HEK293 (cell line): ENCODE results near the gene TMEM141.
A peak's percentile ranks its signal among the peaks of the same experiment; 100 is the strongest.

Experiments
- BCL11B ChIP-seq: fragments of 450-650 bp; formaldehyde crosslinking; IDR thresholded peaks from 2 replicates; pipeline ENCODE4 v1.5.1; 2016; ENCODE audit warnings: low read depth, missing biosample characterization, missing genetic modification characterization
- FEZF1 ChIP-seq: fragments of 450-650 bp; formaldehyde crosslinking; IDR thresholded peaks from 2 replicates; pipeline ENCODE4 v1.5.1; 2016; ENCODE audit warnings: missing biosample characterization, missing genetic modification characterization
- GFI1B ChIP-seq: fragments of 450-650 bp; formaldehyde crosslinking; IDR thresholded peaks from 2 replicates; pipeline ENCODE4 v1.5.1; 2016; ENCODE audit warnings: missing biosample characterization, missing genetic modification characterization
- HOXA7 ChIP-seq: sonication (generic); formaldehyde crosslinking; IDR thresholded peaks from 2 replicates; pipeline ENCODE4 v1.8.1; 2022; ENCODE audit warnings: missing genetic modification reagents, borderline replicate concordance
- PRDM1 ChIP-seq: fragments of 450-650 bp; formaldehyde crosslinking; IDR thresholded peaks from 2 replicates; pipeline ENCODE4; 2016; ENCODE audit warnings: missing biosample characterization, missing genetic modification characterization
- SCRT2 ChIP-seq: fragments of 450-650 bp; formaldehyde crosslinking; IDR thresholded peaks from 2 replicates; pipeline ENCODE4 v1.5.1; 2016; ENCODE audit warnings: missing biosample characterization, missing genetic modification characterization
- TCF7L2 ChIP-seq: IDR thresholded peaks from 2 replicates; pipeline ENCODE4 v1.6.1; 2011; ENCODE audit warnings: low read depth, mild to moderate bottlenecking, inconsistent platforms, low read length, moderate library complexity, borderline replicate concordance
- ZFP37 ChIP-seq: fragments of 450-650 bp; formaldehyde crosslinking; IDR thresholded peaks from 2 replicates; pipeline ENCODE4 v1.5.1; 2016; ENCODE audit warnings: missing biosample characterization, missing genetic modification characterization
- ZFP69B ChIP-seq: fragments of 450-650 bp; formaldehyde crosslinking; IDR thresholded peaks from 2 replicates; pipeline ENCODE4 v1.5.1; 2016; ENCODE audit warnings: missing biosample characterization, missing genetic modification characterization
- ZNF155 ChIP-seq: fragments of 450-650 bp; formaldehyde crosslinking; IDR thresholded peaks from 2 replicates; pipeline ENCODE4 v1.5.1; 2016; ENCODE audit warnings: missing biosample characterization, missing genetic modification characterization
- ZNF16 ChIP-seq: fragments of 450-650 bp; formaldehyde crosslinking; IDR thresholded peaks from 2 replicates; pipeline ENCODE4 v1.5.1; 2016; ENCODE audit warnings: low read depth, missing biosample characterization, missing genetic modification characterization
- ZNF184 ChIP-seq: fragments of 450-650 bp; IDR thresholded peaks from 2 replicates; pipeline ENCODE4 v1.5.1; 2018; ENCODE audit warnings: missing biosample characterization, mild to moderate bottlenecking, missing genetic modification characterization
- ZNF2 ChIP-seq: fragments of 450-650 bp; formaldehyde crosslinking; IDR thresholded peaks from 2 replicates; pipeline ENCODE4 v1.5.1; 2016; ENCODE audit warnings: missing biosample characterization, missing genetic modification characterization
- ZNF202 ChIP-seq: fragments of 450-650 bp; formaldehyde crosslinking; IDR thresholded peaks from 2 replicates; pipeline ENCODE4 v1.5.1; 2016; ENCODE audit warnings: missing biosample characterization, missing genetic modification characterization, borderline replicate concordance
- ZNF211 ChIP-seq: fragments of 450-650 bp; formaldehyde crosslinking; IDR thresholded peaks from 2 replicates; pipeline ENCODE4 v1.5.1; 2016; ENCODE audit warnings: low read depth, missing biosample characterization, missing genetic modification characterization
- ZNF266 ChIP-seq: fragments of 450-650 bp; formaldehyde crosslinking; IDR thresholded peaks from 2 replicates; pipeline ENCODE4 v1.5.1; 2016; ENCODE audit warnings: missing biosample characterization, missing genetic modification characterization, low read depth
- ZNF292 ChIP-seq: fragments of 450-650 bp; formaldehyde crosslinking; IDR thresholded peaks from 2 replicates; pipeline ENCODE4 v1.5.1; 2016; ENCODE audit warnings: low read depth, missing biosample characterization, missing genetic modification characterization, borderline replicate concordance
- ZNF302 ChIP-seq: fragments of 450-650 bp; formaldehyde crosslinking; IDR thresholded peaks from 2 replicates; pipeline ENCODE4 v1.5.1; 2016; ENCODE audit warnings: missing biosample characterization, missing genetic modification characterization, low read depth
- ZNF391 ChIP-seq: fragments of 450-650 bp; formaldehyde crosslinking; IDR thresholded peaks from 2 replicates; pipeline ENCODE4 v1.5.1; 2016; ENCODE audit warnings: low read depth, missing biosample characterization, missing genetic modification characterization, borderline replicate concordance
- ZNF404 ChIP-seq: fragments of 450-650 bp; formaldehyde crosslinking; IDR thresholded peaks from 2 replicates; pipeline ENCODE4 v1.5.1; 2017; ENCODE audit warnings: missing biosample characterization, missing genetic modification characterization
- ZNF426 ChIP-seq: fragments of 450-650 bp; formaldehyde crosslinking; IDR thresholded peaks from 2 replicates; pipeline ENCODE4 v1.5.1; 2017; ENCODE audit warnings: missing biosample characterization, missing genetic modification characterization, mild to moderate bottlenecking, inconsistent platforms, moderate library complexity
- ZNF501 ChIP-seq: fragments of 450-650 bp; formaldehyde crosslinking; IDR thresholded peaks from 2 replicates; pipeline ENCODE4 v1.5.1; 2016; ENCODE audit warnings: missing biosample characterization, missing genetic modification characterization
- ZNF548 ChIP-seq: fragments of 450-650 bp; formaldehyde crosslinking; IDR thresholded peaks from 2 replicates; pipeline ENCODE4 v1.5.1; 2016; ENCODE audit warnings: missing biosample characterization, missing genetic modification characterization
- ZNF549 ChIP-seq: fragments of 450-650 bp; IDR thresholded peaks from 2 replicates; pipeline ENCODE4 v1.5.1; 2018; ENCODE audit warnings: missing biosample characterization, missing genetic modification characterization, mild to moderate bottlenecking, inconsistent platforms, moderate library complexity
- ZNF596 ChIP-seq: fragments of 450-650 bp; IDR thresholded peaks from 2 replicates; pipeline ENCODE4 v1.5.0; 2018; ENCODE audit warnings: missing biosample characterization, mild to moderate bottlenecking, missing genetic modification characterization, moderate library complexity
- ZNF639 ChIP-seq: fragments of 450-650 bp; formaldehyde crosslinking; IDR thresholded peaks from 2 replicates; pipeline ENCODE4 v1.5.1; 2016; ENCODE audit warnings: missing biosample characterization, missing genetic modification characterization
- ZNF660 ChIP-seq: fragments of 450-650 bp; IDR thresholded peaks from 2 replicates; pipeline ENCODE4 v1.5.1; 2018; ENCODE audit warnings: missing biosample characterization, mild to moderate bottlenecking, missing genetic modification characterization
- ZNF692 ChIP-seq: fragments of 450-650 bp; formaldehyde crosslinking; IDR thresholded peaks from 2 replicates; pipeline ENCODE4 v1.5.1; 2016; ENCODE audit warnings: missing biosample characterization, missing genetic modification characterization
- ZNF768 ChIP-seq: fragments of 450-650 bp; formaldehyde crosslinking; IDR thresholded peaks from 2 replicates; pipeline ENCODE4 v1.5.1; 2018; ENCODE audit warnings: missing biosample characterization, mild to moderate bottlenecking, missing genetic modification characterization
- ZNF785 ChIP-seq: fragments of 450-650 bp; formaldehyde crosslinking; IDR thresholded peaks from 2 replicates; pipeline ENCODE4 v1.5.1; 2016; ENCODE audit warnings: missing biosample characterization, missing genetic modification characterization
- ZNF837 ChIP-seq: fragments of 450-650 bp; formaldehyde crosslinking; IDR thresholded peaks from 2 replicates; pipeline ENCODE4 v1.5.1; 2016; ENCODE audit warnings: missing biosample characterization, missing genetic modification characterization
- ZSCAN16 ChIP-seq: fragments of 450-650 bp; formaldehyde crosslinking; IDR thresholded peaks from 2 replicates; pipeline ENCODE4 v1.5.1; 2016; ENCODE audit warnings: missing biosample characterization, missing genetic modification characterization
- TF ChIP-seq, protein P1 (sequence below): fragments of 450-650 bp; formaldehyde crosslinking; IDR thresholded peaks from 2 replicates; pipeline ENCODE4 v1.5.1; 2016; ENCODE audit warnings: missing biosample characterization, missing genetic modification characterization
- TF ChIP-seq, protein P2 (sequence below): fragments of 450-650 bp; formaldehyde crosslinking; IDR thresholded peaks from 2 replicates; pipeline ENCODE4 v1.5.1; 2016; ENCODE audit warnings: missing biosample characterization, missing genetic modification characterization, low read depth
- TF ChIP-seq, protein P3 (sequence below): fragments of 450-650 bp; formaldehyde crosslinking; IDR thresholded peaks from 2 replicates; pipeline ENCODE4 v1.5.1; 2016; ENCODE audit warnings: missing biosample characterization, missing genetic modification characterization

The TMEM141 gene

DNA sequence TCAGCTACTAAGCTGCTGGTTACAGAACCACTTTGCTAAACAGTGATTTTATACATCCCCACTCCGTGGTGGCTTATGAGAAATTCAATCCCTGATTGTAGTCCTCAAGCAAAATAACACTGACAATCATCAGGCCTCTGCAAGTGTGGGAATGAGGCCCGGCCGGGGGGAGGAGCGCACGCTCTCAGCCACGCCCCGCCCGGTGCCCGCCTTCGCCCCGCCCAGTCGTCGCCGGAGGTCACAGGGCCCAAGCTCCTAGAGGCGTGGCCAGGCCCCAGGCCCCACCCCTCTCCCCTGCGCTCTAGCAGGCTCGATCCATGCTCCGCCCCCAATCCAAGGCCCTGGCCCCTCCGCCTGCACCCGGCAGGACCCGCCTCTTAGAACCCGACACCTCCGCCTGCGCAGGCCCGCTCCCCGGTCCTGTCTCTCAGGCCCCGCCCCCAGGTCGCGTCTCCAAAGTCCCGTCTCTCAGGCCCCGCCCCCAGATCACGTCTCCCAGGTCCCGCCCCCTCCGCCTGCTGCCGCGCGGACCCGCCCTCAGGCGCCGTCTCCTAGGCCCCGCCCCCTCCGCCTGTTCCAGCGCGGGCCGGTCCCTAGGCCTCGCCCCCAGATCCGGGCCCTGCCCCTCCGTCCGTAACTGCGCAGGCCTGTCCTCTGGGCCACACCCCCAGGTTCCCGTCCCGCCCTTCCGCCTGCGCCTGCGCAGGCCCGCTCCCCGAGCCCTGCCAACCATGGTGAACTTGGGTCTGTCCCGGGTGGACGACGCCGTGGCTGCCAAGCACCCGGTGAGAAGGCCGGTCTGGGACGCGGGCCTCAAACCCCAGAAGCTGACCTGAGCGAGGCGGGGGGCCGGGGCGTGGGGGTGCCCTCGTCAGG is at the start of gene TMEM141 (continued):
- TF ChIP-seq ZNF692 (tag by site-specific recombination) = no peak
- no peak for TF ChIP-seq ZNF785 (tag by site-specific recombination)
- TF ChIP-seq ZNF184 (tag by site-specific recombination) = no peak
- no peak for TF ChIP-seq ZNF302
- TF ChIP-seq BCL11B (tag by site-specific recombination) = no peak
- TF ChIP-seq GFI1B (tag by site-specific recombination) = no peak
- no peak for TF ChIP-seq FEZF1 (tag by site-specific recombination)
- TF ChIP-seq, protein P1, sequence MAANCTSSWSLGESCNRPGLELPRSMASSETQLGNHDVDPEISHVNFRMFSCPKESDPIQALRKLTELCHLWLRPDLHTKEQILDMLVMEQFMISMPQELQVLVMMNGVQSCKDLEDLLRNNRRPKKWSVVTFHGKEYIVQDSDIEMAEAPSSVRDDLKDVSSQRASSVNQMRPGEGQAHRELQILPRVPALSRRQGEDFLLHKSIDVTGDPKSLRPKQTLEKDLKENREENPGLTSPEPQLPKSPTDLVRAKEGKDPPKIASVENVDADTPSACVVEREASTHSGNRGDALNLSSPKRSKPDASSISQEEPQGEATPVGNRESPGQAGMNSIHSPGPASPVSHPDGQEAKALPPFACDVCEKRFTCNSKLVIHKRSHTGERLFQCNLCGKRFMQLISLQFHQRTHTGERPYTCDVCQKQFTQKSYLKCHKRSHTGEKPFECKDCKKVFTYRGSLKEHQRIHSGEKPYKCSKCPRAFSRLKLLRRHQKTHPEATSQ (tag by site-specific recombination) = no peak
- no peak for TF ChIP-seq ZNF596
- TF ChIP-seq ZNF404 (tag by site-specific recombination) = no peak
- TF ChIP-seq ZNF202 = no peak
- TF ChIP-seq ZNF501 (tag by site-specific recombination) = no peak
- TF ChIP-seq ZNF2 = 0 out of 2 replicates have a peak, but pooled peaks have one; percentile 25
- no peak for TF ChIP-seq ZFP37
- no peak for TF ChIP-seq SCRT2 (tag by site-specific recombination)
- no peak for TF ChIP-seq ZNF768 (tag by site-specific recombination)
- TF ChIP-seq ZNF548 (tag by site-specific recombination) = no peak
- no peak for TF ChIP-seq ZFP69B (tag by site-specific recombination)
- no peak for TF ChIP-seq ZNF426 (tag by site-specific recombination)
- TF ChIP-seq HOXA7 (CRISPR knock-in tag) = no peak
- no peak for TF ChIP-seq ZNF16 (tag by site-specific recombination)
- TF ChIP-seq ZNF837 (tag by site-specific recombination) = no peak
- TF ChIP-seq, protein P2, sequence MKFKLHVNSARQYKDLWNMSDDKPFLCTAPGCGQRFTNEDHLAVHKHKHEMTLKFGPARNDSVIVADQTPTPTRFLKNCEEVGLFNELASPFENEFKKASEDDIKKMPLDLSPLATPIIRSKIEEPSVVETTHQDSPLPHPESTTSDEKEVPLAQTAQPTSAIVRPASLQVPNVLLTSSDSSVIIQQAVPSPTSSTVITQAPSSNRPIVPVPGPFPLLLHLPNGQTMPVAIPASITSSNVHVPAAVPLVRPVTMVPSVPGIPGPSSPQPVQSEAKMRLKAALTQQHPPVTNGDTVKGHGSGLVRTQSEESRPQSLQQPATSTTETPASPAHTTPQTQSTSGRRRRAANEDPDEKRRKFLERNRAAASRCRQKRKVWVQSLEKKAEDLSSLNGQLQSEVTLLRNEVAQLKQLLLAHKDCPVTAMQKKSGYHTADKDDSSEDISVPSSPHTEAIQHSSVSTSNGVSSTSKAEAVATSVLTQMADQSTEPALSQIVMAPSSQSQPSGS (tag by site-specific recombination) = no peak
- no peak for TF ChIP-seq ZNF211 (tag by site-specific recombination)
- TF ChIP-seq TCF7L2 = no peak
- peak; percentile 95 for TF ChIP-seq ZNF660
- no peak for TF ChIP-seq ZNF549
- TF ChIP-seq ZNF155 (tag by site-specific recombination) = no peak
- no peak for TF ChIP-seq ZNF292 (tag by site-specific recombination)
- TF ChIP-seq PRDM1 (tag by site-specific recombination) = no peak
- no peak for TF ChIP-seq ZNF266 (tag by site-specific recombination)
- TF ChIP-seq, protein P3, sequence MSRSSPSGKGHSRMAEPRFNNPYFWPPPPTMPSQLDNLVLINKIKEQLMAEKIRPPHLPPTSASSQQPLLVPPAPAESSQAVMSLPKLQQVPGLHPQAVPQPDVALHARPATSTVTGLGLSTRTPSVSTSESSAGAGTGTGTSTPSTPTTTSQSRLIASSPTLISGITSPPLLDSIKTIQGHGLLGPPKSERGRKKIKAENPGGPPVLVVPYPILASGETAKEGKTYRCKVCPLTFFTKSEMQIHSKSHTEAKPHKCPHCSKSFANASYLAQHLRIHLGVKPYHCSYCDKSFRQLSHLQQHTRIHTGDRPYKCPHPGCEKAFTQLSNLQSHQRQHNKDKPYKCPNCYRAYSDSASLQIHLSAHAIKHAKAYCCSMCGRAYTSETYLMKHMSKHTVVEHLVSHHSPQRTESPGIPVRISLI (tag by site-specific recombination) = no peak
- TF ChIP-seq ZNF639 (tag by site-specific recombination) = no peak
- no peak for TF ChIP-seq ZNF391 (tag by site-specific recombination)
- TF ChIP-seq ZSCAN16 (tag by site-specific recombination) = no peak
